Islet of Langerhans (tissue), 1 donor: ENCODE measurements around the gene CACNA1C.

Experiments
- FAIRE-seq: peaks from one replicate; lab custom pipeline; 2011; peaks lifted over from hg19 to GRCh38; lab: Jason Lieb, UNC

The CACNA1C gene

DNA sequence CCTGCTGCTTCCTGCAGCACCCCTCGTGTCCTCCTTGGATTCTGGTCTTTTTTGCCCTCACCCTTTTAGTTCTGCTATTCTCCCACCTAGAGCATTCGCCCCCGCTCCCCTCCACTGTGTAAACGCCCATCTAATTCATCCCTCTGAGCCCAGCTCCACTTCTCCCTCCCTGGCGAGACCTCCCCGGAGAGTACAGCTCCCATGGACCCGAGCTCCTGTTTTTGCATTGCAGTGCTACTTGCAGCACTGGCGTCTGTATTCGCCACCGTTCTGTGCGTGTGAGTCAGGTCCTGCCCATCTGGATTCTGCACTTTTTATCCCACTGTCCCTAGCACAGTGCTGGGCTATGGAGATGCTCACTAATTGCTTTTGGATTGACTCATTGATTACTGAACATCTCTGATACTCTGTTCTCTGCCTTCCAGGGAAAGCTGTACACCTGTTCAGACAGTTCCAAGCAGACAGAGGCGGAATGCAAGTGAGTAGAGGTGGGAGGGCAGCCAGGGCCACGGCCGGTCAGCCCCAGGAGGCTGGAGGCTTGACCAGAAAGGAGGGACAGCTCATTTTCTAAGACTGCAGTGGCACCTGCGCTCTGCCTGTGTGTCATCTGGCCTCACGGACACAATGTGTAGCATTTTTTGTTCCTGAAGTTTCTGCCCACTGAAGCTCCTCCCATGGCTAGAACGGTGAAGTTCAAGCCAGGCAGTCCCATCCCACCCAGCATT lies 553.6 kb downstream of the CACNA1C start:
- no peak for FAIRE-seq

DNA sequence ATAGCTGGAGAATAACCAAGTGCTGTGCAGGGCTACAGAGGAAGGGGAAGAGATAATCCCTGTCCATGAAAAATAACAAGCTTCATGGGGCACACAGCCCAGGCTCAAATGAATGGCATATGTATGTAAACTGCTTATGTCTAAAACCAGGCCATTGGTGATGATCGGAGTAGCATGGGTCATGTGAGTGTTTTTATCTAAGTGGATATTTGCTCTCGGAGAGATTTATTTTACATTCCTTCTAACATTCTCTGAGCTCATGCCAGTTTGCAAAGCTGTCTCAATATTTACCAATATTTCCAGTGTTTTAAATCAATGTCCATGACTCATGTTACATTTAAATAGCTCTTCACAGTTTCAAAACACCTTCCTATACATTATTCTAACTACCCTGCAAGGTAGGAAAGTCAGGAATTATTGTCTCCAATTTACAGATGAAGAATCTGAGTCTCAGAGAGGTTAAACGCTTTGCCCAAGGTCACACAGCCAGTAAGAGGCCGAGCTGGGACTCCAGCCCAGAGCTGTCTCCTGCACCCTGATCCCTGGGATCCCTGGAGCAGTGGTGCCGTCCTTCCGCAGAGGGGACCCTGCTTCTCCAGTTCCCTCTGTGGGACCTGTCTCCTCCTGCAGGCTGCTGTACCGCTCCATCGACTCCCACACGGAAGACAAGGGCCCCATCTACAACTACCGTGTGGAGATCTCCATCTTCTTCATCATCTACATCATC lies 555.3 kb downstream of the CACNA1C start:
- no peak for FAIRE-seq

GRCh38 chr12:2608608-2608945 lies 555.8 kb downstream of the CACNA1C start:
- FAIRE-seq, result no peak

DNA sequence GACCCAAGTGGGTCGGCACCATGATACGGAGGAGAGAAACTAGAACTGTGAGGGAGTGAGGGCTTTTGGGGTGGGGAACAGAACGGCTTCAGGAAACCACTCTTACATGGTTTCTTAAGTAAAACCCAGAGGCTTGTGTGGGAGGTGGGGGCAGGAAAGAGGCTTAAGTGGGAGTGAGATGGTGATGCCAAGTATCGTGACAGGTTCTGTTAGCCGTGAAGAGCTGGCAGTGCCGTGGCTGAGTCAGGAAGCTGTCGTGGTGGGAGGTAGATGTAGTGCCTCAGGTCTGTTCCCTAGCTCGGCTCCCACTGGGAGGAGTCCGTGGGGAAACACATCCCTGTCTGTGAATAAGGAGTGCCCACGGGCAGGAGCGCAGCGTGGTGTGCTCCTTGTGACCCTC lies 556.2 kb downstream of the CACNA1C start:
- FAIRE-seq, result no peak

DNA sequence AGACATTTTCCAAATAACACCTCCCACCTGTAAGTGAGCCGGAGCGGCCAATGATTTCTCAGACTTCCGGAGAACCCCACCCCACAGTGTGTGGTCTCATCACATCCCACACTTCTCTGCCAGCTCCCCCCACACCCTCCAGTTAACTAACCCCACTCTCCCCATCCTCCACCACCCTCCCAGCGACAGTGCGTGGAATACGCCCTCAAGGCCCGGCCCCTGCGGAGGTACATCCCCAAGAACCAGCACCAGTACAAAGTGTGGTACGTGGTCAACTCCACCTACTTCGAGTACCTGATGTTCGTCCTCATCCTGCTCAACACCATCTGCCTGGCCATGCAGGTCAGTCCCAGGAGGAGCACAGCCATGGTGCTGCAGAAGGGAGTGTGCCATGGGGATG lies 557.6 kb downstream of the CACNA1C start:
- no peak for FAIRE-seq

DNA sequence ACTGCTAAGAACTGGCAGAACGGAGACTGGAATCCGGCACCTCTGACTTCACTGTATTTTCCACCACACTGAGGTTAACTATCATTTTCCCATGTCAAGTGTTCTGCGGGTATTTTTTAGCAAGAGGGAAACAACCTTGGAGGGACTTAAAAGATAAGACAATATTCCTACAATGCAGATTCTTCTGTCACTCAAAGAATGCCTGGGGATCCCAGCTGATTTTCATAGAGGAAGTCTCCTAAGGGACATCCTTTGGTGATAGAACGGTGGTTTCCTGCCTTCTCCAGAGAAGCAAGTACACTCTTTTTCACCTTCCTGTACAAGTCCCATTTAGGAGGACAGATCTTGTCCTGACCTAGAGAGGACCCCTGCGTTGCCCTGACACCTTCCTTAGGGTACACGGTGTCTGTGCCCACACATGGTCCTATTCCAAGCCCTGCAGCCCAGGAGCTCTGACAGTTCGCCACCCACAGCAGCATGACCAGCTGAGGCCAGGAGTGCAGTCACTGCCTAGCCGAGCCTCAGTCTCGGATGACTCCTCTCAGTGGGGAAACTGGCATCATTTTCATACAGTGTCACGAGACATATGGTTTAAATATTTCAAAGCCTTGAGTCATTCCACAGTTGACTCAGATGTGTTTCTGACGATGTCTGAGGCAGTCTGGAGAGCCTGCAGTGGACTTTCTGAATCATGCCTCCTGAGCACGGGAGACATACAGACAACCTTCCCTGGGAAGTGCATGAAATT lies 560.7 kb downstream of the CACNA1C start:
- no peak for FAIRE-seq

- no peak for FAIRE-seq
These were observed 561.6 kb downstream of the CACNA1C start for GRCh38 chr12:2614341-2614740.

- FAIRE-seq, result no peak
These were observed 563.0 kb downstream of the CACNA1C start for GRCh38 chr12:2615665-2616402.

- FAIRE-seq, result no peak
These were observed 564.0 kb downstream of the CACNA1C start for GRCh38 chr12:2616763-2617162.

- FAIRE-seq, result no peak
These were observed 564.6 kb downstream of the CACNA1C start for GRCh38 chr12:2617365-2617764.

DNA sequence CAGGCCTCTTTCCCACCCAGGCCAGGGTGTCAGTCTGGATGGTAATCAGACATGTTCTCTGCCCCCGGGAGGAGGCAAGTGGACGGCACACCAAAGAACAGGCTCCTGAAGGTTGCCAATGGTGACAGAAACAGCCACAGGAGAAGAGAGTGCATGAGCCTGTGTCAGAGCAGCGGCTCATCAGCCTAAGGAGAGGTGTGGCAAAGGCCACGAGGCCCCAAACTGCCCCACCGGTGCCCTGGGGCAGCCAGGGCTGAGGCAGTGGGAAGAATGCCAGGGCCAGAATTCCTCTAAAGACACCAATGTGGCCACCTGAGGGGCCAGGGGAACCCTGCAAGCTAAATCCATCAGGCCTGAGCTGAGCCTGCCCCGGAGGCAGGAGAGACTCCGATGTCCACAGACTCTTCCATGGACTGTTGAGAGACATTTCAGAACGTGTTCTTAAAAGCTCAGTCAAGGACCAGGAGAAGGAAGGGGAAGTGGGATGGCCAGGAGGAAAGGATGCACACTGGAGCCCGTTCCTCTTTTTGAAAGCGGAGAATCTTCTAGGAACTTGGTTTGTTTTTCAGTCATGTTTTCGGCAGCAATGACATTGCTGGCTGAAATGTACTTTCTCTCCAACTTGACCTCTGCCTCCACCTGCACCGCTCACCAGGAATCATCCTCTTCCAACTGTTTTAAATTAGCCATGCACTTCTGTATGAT lies 565.7 kb downstream of the CACNA1C start:
- no peak for FAIRE-seq

- no peak for FAIRE-seq
These were observed 566.3 kb downstream of the CACNA1C start for GRCh38 chr12:2619136-2619535.

DNA sequence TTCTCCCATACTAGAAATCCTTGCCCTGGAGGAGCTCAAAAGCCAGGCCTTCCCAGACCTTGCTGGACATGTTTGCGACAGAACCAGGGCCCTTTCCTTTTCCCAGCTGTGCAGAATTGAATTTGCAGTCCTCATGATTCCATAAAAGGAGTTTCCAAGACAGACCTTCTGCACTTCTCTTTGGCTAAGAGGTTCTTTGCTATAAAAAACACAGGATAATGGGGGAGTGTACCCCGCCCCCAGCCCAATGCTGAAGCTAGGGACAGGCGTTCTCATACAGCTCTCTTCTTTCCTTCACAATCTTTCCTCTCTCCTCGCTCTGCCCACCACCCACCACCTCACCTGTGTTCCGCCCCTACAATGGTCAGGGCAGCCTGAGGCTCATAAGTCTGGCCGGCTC lies 569.7 kb downstream of the CACNA1C start:
- no peak for FAIRE-seq

DNA sequence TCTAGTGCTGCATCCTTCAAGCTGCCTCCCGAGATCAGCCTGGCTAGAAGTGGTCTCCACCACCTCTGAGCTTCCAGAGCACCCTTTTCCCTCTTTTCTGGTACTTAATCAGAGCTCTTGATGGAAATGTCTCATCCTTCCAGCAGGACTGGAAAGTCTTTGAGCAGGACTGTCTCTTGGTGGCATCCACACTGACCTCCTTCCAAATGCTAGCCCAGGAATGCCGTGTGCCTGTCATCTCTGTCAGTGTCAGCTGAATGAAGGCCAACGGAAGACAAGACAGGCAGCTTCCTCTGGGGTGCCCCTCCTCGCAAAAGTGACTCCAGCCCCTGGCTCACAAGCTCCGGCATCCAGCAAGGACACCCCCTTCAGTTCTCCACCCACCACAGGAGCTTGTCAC lies 570.7 kb downstream of the CACNA1C start:
- FAIRE-seq, result no peak

- FAIRE-seq, result no peak
These were observed 571.9 kb downstream of the CACNA1C start for GRCh38 chr12:2624543-2625288.

GRCh38 chr12:2625289-2625612 lies 572.5 kb downstream of the CACNA1C start:
- FAIRE-seq, result no peak

DNA sequence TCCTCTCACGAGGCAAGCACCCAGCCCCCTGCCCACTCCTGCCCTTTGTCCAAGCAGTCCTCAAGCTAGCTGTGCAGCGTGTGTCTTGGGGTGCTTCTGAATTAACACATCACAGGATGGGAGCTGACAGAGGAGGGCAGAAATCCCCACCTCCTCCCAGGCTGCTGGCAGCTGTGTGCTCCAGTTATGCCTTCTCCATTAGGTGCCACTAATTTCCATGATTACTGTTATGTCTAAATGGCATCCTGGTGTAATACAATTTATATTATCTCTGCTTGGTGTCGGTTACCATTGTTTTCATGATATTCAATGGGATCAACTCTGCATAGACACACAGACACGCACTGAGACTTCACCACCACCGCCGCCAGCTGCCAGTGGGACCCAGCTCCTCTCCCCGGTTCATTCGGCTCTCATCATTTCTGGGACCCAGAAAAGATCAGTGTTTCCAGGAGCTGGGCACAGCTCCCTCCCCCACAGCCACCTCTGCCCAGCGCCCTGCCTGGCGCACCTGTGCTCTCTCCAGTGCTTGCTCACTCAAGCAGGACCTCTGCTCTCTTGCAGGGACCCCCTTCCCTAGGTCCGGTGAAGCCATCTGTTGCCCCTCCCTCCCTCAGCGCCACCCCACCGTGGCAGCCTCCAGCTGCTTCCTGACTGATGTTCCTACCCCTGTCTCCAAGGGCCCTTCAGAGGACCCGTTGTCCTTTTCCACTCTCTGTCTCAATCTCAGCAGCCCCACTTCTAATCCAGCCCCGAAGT lies 574.5 kb downstream of the CACNA1C start:
- no peak for FAIRE-seq

GRCh38 chr12:2627835-2628191 lies 575.0 kb downstream of the CACNA1C start:
- FAIRE-seq, result no peak

DNA sequence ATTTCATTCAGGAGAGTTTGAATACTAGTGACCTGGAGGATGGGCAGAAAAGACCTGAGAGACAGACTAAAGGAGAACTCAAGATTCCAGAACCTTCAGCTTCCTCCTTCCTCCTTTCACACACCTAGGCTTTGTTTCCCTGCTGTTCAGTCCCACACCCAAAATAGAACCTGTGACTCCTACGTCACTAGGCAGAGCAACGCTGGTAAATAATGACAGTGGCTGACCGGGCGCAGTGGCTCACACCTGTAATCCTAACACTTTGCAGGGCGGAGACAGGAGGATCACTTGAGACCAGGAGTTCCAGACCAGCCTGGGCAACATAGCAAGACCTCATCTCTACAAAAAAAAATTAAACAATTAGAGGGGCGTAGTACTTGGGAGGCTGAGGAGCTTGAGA lies 575.6 kb downstream of the CACNA1C start:
- FAIRE-seq, result no peak

DNA sequence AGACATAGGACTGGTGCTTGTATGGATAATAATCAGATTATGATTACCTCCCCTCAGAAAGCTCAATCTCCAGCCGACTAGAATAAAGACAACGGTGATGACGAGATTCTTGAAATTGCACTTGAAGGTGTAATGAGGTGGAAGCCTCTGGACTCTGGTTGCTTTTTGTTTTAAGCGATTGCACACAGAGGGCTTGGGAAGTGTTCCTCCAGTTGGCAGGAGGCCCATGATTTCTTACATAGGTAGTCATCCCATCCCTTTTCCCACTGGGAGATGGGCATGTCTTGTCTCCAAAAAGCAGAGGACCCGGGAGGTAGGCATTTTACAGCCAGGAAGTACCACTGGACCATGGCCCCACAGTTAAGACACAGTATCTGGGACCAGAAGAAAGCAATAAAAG lies 576.3 kb downstream of the CACNA1C start:
- FAIRE-seq, result peak; percentile 58
